ENCODE results near the gene TM7SF2.
A peak's percentile ranks its signal among the peaks of the same experiment; 100 is the strongest.

TM7SF2 gene

DNA sequence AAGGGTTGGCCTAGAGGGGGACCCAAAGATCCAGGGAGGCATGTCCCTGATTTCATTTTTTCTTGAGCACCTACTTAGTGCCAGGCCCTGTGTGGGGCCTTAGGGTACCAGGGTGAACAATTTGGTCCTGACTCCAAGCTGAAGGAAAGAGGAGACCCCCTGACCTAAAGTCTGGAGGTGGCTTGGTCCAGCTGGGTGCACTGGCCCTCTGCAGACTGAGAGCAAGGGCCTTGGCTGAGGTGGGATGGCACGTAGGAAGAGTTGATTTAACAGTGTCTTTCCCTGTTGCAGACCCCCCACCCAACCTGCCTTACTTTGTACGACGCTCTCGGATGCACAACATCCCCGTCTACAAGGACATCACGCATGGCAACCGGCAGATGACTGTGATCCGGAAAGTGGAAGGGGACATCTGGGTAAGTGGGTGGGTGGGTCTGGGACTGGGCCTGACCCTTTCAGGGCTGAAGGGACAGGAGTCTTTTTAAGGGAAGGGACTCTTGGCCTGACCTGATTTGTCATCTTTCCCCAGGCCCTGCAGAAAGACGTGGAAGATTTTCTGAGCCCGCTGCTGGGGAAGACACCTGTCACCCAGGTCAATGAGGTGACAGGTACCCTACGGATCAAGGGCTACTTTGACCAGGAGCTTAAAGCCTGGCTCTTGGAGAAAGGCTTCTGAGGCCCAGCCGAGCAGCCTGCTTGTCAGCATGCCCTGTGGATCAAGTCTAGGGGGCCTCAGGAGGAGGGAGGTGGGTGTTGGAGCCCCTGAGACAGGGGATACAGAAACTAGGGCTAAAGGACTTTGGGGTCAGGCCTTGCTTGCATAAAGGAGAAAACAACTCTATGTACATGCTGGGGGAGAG, 13.8 kb downstream of the TM7SF2 start:
- no peak for DNase-seq (ENCODE audit: low read depth, low spot score)
- no peak overlapping the region for H3K4me3 ChIP-seq (ENCODE audit: low read length)

DNA sequence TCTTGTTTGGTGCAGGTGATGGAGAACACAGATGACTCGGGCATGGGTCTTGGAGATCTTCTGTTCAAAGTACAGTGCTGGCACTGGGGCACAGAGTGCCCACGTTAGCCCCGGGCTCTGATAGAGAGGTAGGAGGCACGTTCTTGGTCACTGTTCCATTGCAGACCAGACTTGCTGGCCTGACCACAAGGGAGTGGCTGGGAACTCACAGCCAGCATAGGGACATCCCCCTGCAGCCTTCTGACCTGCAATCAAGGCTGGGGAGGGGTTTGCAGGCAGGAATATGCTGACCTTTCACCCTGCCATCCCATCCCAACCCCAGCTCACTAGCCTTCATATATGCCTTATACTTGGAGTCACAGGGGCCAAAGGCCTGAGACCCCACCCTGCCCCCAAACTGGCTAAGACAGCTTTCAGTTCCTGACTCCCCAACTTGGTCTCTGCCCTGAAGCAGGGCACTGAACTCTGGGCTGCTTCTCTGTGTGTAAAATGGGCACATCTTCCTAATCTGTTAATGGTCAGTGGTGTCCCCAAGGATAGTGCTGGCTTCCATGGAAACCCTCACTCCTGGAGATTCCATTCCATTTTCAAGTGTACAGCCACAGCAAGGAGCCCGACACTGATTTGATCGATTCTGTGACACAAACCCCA, 15.1 kb downstream of the TM7SF2 start:
- DNase-seq (ENCODE audit: low read depth, low spot score): no peak

DNA sequence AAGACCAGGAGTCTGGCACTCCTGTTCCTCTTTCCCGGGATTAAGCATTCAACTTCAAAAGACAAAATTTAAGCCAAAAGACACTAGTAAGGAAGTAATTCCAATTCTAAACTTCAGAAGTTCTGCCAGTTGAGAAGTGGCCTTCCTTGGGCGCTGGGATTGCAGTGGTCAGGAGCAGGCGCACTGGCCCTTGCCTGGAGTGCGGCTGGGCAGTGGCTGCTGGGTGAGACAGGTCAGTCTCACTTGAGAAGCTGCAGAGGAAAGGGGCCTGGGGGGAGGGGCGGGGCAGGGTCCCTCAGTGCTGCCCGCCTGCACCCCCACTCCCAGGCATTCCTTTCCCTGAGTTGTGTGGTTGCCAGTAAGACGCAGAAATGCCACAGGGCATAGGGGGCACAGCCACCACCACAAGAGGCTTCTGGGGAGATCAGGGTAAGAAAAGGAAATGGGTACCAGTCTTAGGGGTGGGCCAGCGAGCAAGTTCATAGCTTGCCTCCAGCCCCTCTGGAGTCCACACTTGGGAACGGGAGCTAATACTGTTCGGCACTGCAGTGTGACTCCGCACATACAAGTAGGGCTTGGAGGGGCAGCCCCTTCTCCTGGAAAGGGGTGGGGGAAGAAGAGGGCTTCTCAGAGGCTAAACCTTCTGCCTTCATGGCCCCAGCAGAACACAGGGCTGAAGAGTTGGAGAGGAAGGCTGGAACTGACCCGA, 16.0 kb downstream of the TM7SF2 start:
- no peak for DNase-seq (ENCODE audit: low read depth, low spot score)
- no peak overlapping the region for H3K4me3 ChIP-seq (ENCODE audit: low read length)

More for the DNA sequence above, 15.1 kb downstream of the TM7SF2 start:
- no peak overlapping the region for H3K4me3 ChIP-seq (ENCODE audit: low read length)

DNA sequence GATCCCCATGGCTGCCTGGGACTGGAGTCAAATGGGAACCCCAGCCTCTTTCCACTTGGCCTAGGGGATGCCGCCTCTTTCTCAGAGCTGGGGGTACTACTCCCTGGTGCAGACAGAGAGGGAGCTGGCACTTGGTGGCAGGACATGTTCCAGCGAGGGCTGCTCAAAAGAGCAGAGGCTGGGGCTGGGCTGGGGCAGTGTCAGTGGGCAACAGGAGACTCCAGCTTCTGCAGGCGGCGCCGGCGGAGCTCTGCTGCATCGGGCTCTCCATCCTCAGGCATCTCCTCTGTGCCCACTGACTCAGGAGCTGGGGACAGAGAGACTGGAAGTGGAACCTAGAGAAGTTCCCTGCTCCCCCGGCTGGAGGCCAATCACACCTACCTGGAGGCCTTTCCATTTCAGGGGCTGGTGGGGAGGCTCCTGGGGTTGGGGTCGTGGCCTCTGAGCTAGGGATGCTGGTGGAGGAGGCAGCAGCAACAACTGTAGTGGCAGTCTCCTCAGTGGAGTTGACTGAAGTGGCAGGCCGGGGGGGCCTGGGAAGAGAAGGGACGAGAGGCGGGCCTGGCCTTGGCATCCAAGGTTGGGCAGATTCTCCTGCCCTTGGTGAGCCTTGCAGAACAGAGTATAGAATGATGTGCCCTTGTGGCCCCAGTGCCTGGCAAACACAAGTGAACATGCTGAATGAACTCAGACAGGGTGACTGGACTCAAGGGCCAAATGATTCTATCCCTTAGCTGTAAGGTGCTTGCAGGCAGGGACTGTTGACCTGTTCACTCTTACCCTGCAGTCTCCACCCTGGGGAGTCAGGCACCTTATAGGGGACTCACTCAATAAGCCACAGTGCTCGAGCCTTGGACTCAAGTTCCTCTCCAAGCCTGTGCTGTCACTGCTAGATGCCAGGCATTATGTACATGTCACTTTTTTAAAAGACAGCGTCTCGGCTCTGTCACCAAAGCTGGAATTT, 16.8 kb downstream of the TM7SF2 start:
- DNase-seq (ENCODE audit: low read depth, low spot score): no peak
- H3K4me3 ChIP-seq (ENCODE audit: low read length): no peak overlapping the region

DNA sequence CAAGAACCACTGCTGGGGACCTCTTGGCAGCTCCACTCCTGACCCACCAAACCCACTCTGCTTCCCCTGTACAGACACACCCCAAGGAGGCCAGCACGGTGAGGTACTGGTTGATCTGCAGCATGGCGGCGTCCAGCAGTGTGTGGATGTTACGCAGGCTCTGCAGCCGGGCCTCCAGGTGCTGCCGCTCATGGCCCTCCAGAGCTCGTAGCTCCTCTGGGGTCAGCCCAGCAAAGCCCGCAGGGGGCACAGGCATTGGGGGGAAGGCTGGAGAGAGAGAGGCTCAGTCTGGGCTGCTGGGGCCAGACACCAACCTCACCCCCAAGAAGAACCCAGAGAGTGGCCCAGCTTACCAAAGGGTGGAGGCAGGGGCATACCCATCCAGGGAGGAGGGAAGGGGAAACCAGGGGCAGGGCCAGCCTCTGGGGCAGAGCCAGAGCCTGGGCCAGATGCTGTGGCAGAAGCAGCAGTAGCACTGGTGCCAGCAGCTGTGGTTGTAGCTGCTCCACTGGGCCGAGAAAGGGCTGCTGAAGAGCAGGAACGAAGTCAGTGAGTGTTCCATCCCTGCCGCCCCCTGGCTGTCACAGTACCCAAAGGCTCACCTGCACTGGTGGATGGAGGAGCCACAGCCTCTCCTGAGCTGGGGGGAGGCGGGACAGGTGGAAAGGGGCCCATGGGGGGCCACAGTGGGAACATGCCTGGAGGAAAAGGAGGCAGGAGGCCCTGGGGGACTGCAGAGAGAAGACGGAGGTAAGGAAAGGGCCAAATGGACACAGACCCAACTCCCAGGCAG, 18.2 kb downstream of the TM7SF2 start:
- H3K4me3 ChIP-seq (ENCODE audit: low read length): no peak overlapping the region
- DNase-seq (ENCODE audit: low read depth, low spot score): no peak

DNA sequence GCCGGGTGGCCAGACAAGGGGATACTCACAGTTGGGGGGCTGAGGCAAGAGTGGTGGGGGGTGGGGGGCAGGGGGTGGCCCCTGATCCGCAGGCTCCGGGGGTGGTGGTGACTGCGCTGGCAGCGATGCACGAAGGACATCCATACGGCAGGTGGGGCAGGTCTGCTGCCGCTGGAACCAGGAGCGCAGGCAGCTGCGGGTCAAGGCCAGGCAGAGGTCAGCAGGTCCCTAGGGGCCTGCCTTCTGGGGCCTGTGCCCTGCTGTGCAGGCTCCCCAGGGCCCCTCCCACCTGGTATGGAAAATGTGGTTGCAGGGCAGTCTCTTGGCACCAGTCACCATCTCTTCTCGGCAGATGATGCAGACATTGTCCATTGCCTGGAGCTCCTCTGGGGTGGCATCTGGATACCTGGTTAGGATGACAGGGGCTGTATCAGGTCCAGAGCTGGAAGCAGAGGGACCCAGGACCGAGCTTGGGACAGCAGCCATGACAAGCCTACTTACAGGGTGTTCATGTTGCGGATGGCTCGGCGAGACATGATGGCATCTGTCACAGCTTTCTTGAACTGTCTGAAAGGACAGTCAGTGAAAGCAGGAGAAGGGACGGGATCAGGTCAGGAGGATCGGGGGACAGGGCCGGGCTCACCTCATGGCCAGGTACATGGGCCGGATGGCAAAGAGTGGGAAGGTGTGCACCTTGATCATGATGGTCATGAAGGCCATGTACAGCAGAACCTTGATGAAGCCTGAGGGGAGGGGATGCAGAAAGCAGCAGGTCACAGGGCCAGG, 19.2 kb downstream of the TM7SF2 start:
- H3K4me3 ChIP-seq (ENCODE audit: low read length): no peak overlapping the region
- no peak for DNase-seq (ENCODE audit: low read depth, low spot score)

DNA sequence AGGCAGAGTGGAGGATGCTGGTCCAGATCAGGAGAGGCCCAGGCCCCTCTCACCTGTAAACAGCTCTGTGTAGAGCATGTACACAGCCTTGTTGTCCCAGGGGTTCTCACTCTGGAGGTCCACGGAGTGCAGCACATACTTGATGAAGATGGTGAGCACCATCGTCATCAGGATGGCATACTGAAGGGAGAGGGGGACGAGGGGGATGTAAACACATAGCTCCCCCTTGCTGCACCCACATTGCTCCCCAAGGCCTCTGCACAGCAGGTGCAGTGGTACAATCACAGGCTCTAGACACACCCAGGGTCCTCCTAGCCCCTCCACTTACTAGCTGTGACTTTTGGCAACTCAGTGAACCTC, 19.7 kb downstream of the TM7SF2 start:
- no peak for DNase-seq (ENCODE audit: low read depth, low spot score)
- H3K4me3 ChIP-seq (ENCODE audit: low read length): no peak overlapping the region

DNA sequence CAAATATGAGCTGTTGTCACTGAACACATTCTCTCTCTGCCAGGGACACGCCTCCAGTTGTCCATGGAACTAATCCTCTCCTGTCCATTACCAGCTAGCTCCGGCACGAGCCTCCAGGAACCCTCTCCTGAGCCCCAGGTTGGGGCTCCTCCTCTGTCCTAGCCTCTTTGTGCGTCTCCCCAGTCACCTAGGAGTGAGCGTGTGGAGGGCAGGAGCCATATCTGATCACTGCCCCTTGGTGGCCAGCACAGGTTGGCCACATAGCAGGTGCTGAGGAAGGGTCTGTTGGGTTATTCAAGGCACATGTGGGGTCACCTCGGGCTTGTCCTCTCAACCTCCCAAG, 20.2 kb downstream of the TM7SF2 start:
- H3K4me3 ChIP-seq (ENCODE audit: low read length): no peak overlapping the region
- no peak for DNase-seq (ENCODE audit: low read depth, low spot score)

DNA sequence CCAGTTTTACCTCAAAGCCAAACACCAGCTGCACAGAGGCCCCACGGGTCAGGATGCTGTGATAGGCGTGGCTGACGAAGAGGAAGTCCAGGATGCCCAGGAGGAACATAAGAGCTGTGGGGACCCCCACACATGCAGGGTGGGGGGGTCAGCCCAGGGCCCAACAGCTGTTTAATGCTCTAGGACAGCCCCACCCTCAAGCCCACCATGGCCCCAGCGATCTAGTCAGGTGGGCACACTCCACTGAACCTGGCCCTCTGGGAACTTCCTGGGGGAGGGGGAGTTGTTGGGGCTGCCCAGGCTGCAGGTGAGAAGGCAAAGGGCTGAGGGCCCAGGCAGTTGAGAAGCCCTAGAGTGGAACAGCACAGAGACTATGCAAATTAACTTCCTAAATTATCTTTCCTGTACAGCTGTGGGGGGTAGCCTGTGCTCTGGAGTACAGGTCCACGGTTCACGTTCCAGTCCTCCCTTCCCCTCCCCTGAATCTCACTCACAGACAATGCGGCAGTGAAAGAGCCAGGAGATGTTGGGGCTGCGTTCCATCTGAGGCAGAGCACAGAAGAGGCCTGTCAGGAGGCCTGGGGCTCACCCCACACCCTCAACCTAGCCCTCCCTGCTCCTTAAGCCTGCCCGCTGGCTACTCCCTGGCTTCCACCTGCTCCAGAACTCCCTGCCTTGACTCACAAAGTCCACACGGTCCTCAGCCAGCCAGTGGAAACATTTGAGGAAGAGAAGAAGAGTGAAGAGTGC, 20.7 kb downstream of the TM7SF2 start:
- DNase-seq (ENCODE audit: low read depth, low spot score): no peak
- H3K4me3 ChIP-seq (ENCODE audit: low read length): no peak overlapping the region

DNA sequence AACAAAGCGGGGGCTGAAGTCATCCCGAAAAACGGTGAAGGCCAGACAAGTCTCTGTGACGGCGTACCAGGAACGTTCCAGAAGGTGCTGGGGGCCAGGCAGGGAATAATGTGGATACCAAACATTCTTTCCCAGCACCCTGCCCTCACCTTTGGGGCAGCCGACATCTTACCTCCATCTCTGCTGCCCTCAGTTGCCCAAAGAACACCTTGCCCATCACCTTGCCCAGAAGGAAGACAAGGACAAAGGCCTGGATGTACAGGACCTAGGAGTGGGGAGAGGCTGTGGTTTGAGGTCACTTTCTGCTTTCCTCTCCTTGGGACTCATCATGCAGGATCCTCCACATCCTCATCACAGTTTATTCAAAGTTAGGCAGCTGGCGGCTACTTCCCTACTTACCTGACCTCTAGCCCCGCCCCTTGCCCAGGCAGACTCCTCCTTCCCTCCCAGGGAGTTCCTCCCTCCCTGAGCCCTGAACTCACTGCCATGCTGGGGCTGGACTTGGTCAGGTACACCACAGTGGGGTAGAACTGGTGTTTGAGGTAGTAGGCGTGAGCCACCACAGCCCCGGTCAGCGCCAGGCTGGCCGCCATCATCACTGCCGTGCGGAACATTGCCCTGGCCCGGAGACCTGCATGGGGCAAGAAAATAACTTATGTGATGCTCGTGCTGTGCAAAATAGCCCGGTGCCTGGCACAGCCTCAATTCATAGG, 21.5 kb downstream of the TM7SF2 start:
- no peak for DNase-seq (ENCODE audit: low read depth, low spot score)
- H3K4me3 ChIP-seq (ENCODE audit: low read length): peak overlapping the region; percentile 88

DNA sequence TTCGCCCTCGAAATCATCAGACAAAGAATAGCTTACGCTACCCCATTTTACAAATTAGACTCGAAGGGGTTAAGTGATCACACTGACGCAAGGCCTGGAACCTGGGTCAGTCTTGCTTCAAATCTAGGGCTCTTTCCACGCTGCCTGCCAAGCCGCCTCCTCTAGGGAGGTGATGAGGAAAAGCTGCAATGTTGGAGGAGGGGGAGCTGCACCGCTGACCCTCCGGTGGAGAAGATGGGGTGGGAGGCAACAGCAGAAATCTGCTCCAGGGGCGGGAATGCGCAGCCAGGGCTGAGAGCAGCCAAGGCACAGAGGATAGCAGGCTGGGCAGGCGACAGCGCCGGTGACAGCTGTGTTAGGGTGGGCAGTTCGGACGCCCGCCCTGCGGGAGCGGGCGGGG, 22.1 kb downstream of the TM7SF2 start:
- peak overlapping the region; percentile 88 for H3K4me3 ChIP-seq (ENCODE audit: low read length)

DNA sequence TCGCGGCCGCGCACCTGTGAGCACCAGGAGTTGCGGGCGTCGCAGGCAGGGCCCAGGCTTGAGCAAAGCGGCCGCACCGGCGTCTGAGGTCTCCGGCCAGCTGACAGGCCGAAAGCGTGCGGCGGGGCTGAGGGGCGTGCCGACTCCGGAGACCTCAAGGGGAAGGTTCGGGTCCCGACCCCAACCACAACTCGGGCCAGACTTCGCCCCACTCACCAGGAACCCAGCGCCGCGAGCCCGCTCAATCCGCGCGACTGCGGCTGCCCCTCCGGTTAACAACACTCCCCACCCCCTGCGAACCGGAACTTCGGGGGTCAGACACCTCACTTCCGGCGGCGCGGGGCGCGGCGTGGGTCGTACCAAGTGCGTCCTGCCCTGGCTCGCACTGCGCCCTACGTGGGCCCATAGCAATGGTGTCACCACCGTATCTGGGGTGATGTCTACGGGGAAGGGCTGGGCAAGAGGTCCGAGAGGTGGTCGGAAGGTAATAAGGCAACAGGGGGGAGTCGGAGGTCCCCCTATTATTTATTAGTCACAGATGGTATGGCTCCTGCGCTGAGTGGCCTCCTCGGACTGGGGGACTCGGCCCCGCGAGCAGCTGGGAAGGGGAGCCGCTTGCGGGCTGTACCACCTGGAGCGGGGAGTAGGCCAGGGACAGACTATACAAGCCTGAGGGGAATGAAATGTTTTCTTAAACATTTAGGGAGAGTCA, 22.7 kb downstream of the TM7SF2 start, which contains the start of gene SYVN1:
Gene SYVN1, minus strand, starts transcription at position 280 of the 712 bp plus-strand sequence. CDS start 918 bp downstream, outside the sequence.
- peak; percentile 80 for DNase-seq (ENCODE audit: low read depth, low spot score)
- peak within 1 kb of the TSS; percentile 88 for H3K4me3 ChIP-seq (ENCODE audit: low read length)

More for the DNA sequence above, 22.1 kb downstream of the TM7SF2 start:
- DNase-seq (ENCODE audit: low read depth, low spot score): no peak

DNA sequence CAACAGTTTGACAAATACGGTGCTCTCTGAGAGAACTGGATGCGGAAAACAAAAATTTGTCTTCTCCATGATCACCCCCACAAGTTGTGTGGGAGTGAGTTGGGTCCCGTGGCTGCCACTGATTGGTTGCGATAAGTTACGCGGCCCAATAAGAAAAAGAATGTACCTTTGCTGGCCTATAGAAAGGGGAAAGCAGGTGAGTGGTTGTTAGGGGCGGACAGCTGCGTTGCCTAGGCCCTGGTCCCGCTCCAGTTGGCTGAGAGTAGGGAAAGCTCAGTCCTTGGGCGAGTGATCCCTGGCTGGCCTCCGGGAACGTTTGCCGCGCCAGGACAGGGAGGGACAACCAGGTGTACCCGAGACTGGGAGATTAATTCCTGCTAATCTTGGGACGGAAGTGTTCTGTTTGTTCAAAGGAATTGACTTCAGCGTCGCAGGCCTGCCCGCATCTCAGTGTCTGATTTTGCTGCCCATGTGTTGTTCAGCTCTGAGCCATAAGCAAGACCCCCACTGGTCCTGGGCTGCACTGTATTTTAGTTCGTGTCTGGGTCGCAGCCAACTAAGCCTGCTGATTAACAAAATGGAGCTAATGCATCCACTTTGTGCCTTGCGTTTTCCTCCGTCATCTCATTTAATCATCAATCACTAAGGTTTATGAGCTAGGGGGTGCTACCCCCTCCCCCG, 23.4 kb downstream of the TM7SF2 start:
- DNase-seq (ENCODE audit: low read depth, low spot score): peak; percentile 94

DNA sequence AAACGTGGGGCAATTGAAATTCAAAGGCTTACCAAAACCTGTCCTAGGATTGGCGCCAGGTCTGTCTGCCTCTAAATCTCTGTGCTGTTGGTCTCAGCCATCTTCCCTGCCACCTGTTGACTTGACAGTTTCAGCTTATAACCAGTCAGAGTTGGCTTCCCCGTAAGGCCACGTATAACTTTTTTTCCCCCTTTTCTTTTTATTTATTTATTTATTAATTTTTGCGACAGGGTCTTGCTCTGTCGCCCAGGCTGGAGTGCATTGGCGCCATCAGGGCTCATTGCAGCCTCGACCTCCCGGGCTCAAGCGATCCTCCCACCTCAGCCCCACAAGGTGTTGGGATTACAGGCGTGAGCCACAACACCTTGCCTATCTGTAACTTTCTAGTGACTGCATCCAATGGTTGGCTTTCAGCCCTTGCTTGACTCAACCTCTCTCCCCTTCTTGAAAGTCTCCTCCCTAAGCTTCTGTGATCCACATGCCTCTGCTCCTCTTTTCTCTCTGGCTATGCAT, 24.0 kb downstream of the TM7SF2 start:
- DNase-seq (ENCODE audit: low read depth, low spot score): no peak
- H3K4me3 ChIP-seq (ENCODE audit: low read length): peak overlapping the region; percentile 88

More for the DNA sequence above, 23.4 kb downstream of the TM7SF2 start:
- H3K4me3 ChIP-seq (ENCODE audit: low read length): peak overlapping the region; percentile 88
